Osteoblast (primary cell): ENCODE results near the gene GIMD1. TPM values are rescaled to one million over a fixed set of nuclear protein-coding genes. Genes with fewer than 3 reads are reported as not detected.
"Not testable (repeated sequence)": the region's sequence is repeated elsewhere in the genome, so short reads cannot be mapped to it uniquely, and the experiment has no call there.

Experiments
- DNase-seq: peaks from one replicate; pipeline ENCODE4 v3.0.0; 2011; ENCODE audit warnings: low spot score, mixed read lengths; ENCODE audit not compliant: insufficient read length; ENCODE audit errors: missing footprints
- H2AFZ ChIP-seq: 2 replicates; pipeline ENCODE4 v1.6.0; 2011; ENCODE audit warnings: mild to moderate bottlenecking, low read length
- H3K27ac ChIP-seq: 2 replicates; pipeline ENCODE4 v1.5.1; 2011; ENCODE audit warnings: mild to moderate bottlenecking, low read depth, low read length, moderate library complexity
- H3K27me3 ChIP-seq: 2 replicates; pipeline ENCODE4 v1.6.0; 2012; ENCODE audit warnings: mild to moderate bottlenecking, control low read depth, inconsistent platforms, low read length, moderate library complexity; ENCODE audit not compliant: insufficient read depth
- H3K36me3 ChIP-seq: 2 replicates; pipeline ENCODE4 v1.5.1; 2011; ENCODE audit warnings: mild to moderate bottlenecking, low read length, control low read depth, moderate library complexity; ENCODE audit not compliant: insufficient read depth
- H3K4me1 ChIP-seq: 2 replicates; pipeline ENCODE4 v1.5.1; 2011; ENCODE audit warnings: mild to moderate bottlenecking, low read length, control low read depth, moderate library complexity; ENCODE audit not compliant: insufficient read depth
- H3K4me2 ChIP-seq: 2 replicates; pipeline ENCODE4 v1.6.0; 2011; ENCODE audit warnings: mild to moderate bottlenecking, low read length; ENCODE audit not compliant: insufficient read depth
- H3K4me3 ChIP-seq: fragments of 200-600 bp; sonication (generic); 3 replicates; pipeline ENCODE4 v1.5.1; 2012; ENCODE audit warnings: mild to moderate bottlenecking, low read length, inconsistent platforms; ENCODE audit not compliant: insufficient read depth
- H3K79me2 ChIP-seq: 2 replicates; pipeline ENCODE4 v1.6.0; 2012; ENCODE audit warnings: mild to moderate bottlenecking, low read length, control low read depth, inconsistent platforms; ENCODE audit not compliant: insufficient read depth
- H3K9me3 ChIP-seq: 2 replicates; pipeline ENCODE4 v1.5.1; 2011; ENCODE audit warnings: low read depth, low read length, control low read depth
- H4K20me1 ChIP-seq: 2 replicates; pipeline ENCODE4 v1.6.0; 2012; ENCODE audit warnings: mild to moderate bottlenecking, low read length, control low read depth; ENCODE audit not compliant: insufficient read depth
- CTCF ChIP-seq: IDR thresholded peaks from 2 replicates; pipeline ENCODE4 v1.5.1; 2011; ENCODE audit warnings: mild to moderate bottlenecking, low read depth, low read length, moderate library complexity; ENCODE audit errors: extremely low read depth
- total RNA-seq: library from RNA; depleted of rRNA; stranded (reverse); fragments of >200 nt; gene quantifications from 2 replicates; pipeline ENCODE4 v1.2.3, GENCODE V29; 2012

Gene GIMD1
- total RNA-seq, 1 donor = not detected

GRCh38 chr4:106401157-106401556 lies 32.6 kb upstream of the GIMD1 start:
- no peaks in the 10 kb centered on the region for H3K79me2 ChIP-seq
- DNase-seq = no peak
- no peak overlapping the region for H2AFZ ChIP-seq
- no peaks in the 10 kb centered on the region for H3K4me1 ChIP-seq
- no peaks in the 10 kb centered on the region for H3K27me3 ChIP-seq
- H3K36me3 ChIP-seq = no peaks in the 10 kb centered on the region
- TF ChIP-seq CTCF = no peak
- no peak overlapping the region for H3K4me3 ChIP-seq
- H3K4me2 ChIP-seq = no peak overlapping the region
- H4K20me1 ChIP-seq = no peaks in the 10 kb centered on the region
- H3K9me3 ChIP-seq = peaks cover 2% of the 10 kb centered on the region
- no peak overlapping the region for H3K27ac ChIP-seq

DNA sequence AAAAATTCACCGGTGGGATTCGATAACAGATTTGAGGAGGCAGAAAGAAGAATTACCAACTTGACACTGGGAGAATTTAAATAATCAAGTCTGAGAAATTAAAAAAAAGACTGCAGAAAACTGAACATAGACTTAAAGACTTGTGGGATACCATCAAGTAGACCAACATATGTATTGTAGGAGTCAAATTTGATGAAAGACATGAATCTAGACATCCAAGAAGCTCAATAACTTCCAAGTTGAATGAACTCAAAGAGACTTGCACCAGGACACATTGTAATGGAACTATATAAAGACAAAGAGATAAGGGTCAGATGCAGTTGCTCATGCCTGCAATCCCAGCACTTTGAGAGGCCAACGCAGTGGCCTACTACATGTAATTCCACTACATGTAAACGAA lies 30.3 kb upstream of the GIMD1 start:
- H3K4me2 ChIP-seq, H3K4me3 ChIP-seq, H3K36me3 ChIP-seq, H4K20me1 ChIP-seq, DNase-seq, H3K27ac ChIP-seq, H3K79me2 ChIP-seq, H3K9me3 ChIP-seq, H3K27me3 ChIP-seq, H3K4me1 ChIP-seq, H2AFZ ChIP-seq: not testable (repeated sequence)

GRCh38 chr4:106395582-106395981 lies 27.0 kb upstream of the GIMD1 start:
- H3K27me3 ChIP-seq = no peaks in the 10 kb centered on the region
- no peaks in the 10 kb centered on the region for H4K20me1 ChIP-seq
- no peak overlapping the region for H3K4me2 ChIP-seq
- no peak for DNase-seq
- TF ChIP-seq CTCF = no peak
- H3K27ac ChIP-seq = no peak overlapping the region
- no peak overlapping the region for H3K4me3 ChIP-seq
- H3K79me2 ChIP-seq = no peaks in the 10 kb centered on the region
- H3K9me3 ChIP-seq = peaks cover 2% of the 10 kb centered on the region
- H3K36me3 ChIP-seq = no peaks in the 10 kb centered on the region
- no peak overlapping the region for H2AFZ ChIP-seq
- no peaks in the 10 kb centered on the region for H3K4me1 ChIP-seq

DNA sequence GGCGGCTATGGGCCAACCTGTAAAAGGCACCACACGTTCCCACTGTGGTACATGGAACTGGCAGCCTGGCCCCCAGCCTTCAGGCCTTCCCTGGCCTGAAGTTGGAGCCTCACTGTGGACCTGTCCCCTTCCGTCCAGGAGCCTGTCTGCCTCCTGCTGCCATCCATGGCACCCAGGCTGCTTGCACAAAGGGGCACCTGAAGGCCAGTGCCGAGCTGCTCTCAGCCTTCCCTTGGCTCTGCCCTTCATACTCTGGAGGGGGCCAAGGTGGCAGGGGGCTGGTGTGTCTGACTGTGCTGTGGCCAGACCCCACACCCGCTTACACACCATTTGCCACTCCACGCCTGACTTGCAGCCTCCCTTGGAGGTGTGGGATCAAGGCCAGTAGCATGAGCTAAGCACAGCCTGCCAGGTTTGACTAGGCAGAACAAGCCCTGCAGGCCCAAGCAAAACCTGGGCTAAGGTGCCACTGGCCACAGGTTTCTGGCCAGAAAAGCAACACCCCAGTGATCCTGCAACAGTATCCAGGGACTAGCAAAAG lies 17.3 kb upstream of the GIMD1 start:
- no peak overlapping the region for H3K27ac ChIP-seq
- no peaks in the 10 kb centered on the region for H3K27me3 ChIP-seq
- H3K4me2 ChIP-seq = no peak overlapping the region
- TF ChIP-seq CTCF = no peak
- H3K4me1 ChIP-seq = no peaks in the 10 kb centered on the region
- no peaks in the 10 kb centered on the region for H3K9me3 ChIP-seq
- no peaks in the 10 kb centered on the region for H3K79me2 ChIP-seq
- DNase-seq = no peak
- H4K20me1 ChIP-seq = no peaks in the 10 kb centered on the region
- no peaks in the 10 kb centered on the region for H3K36me3 ChIP-seq
- H3K4me3 ChIP-seq = no peak overlapping the region
- H2AFZ ChIP-seq = no peak overlapping the region

DNA sequence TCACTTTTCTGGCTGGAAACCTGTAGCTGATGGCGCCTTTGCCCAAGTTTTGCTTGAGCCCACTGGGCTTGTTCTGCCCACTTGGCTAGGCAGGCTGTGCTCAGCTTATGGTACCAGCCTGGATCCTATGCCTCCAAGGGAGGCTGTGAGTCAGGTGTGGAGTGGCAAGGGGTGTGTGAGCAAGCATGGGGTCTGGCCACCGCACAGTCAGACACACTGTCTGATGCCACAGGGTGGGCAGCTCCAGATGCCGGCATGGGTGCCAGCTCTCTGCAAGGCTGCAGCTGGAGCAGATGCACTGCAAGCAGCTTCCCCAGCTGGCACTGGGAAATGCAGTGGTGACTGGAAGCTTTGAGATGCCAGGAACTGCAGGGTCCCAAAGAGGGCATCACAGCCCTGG lies 16.3 kb upstream of the GIMD1 start:
- Histone ChIP-seq H4K20me1 (no peaks in the 10 kb centered on the region), H3K4me2 (no peak overlapping the region), H3K36me3 (no peaks in the 10 kb centered on the region), H2AFZ (no peak overlapping the region), H3K27ac (no peak overlapping the region), H3K79me2 (no peaks in the 10 kb centered on the region), H3K27me3 (no peaks in the 10 kb centered on the region), H3K4me3 (no peak overlapping the region), H3K4me1 (no peaks in the 10 kb centered on the region), H3K9me3 (no peaks in the 10 kb centered on the region)
- TF ChIP-seq CTCF = no peak
- DNase-seq = no peak
